Subcutaneous adipose tissue (tissue), 4 donors: ENCODE data around the gene STAT4. TPM values are rescaled to one million over a fixed set of nuclear protein-coding genes. Genes with fewer than 3 reads are reported as not detected.

Experiments
- CTCF ChIP-seq: fragments of 450-650 bp; IDR thresholded peaks from one replicate; pipeline ENCODE4 v1.5.1; 2016; ENCODE audit warnings: low read depth, mild to moderate bottlenecking, control low read depth, antibody characterized with exemption, moderate library complexity
- total RNA-seq, 4 donors: library from RNA; depleted of rRNA; stranded (reverse); fragments of >200 nt; gene quantifications; one replicate each; pipeline ENCODE4 v1.1.0, GENCODE V29; 2016

Gene STAT4
- total RNA-seq, 4 donors from 2014 or later = 4.4 to 14.7 (median 6.7) TPM

DNA sequence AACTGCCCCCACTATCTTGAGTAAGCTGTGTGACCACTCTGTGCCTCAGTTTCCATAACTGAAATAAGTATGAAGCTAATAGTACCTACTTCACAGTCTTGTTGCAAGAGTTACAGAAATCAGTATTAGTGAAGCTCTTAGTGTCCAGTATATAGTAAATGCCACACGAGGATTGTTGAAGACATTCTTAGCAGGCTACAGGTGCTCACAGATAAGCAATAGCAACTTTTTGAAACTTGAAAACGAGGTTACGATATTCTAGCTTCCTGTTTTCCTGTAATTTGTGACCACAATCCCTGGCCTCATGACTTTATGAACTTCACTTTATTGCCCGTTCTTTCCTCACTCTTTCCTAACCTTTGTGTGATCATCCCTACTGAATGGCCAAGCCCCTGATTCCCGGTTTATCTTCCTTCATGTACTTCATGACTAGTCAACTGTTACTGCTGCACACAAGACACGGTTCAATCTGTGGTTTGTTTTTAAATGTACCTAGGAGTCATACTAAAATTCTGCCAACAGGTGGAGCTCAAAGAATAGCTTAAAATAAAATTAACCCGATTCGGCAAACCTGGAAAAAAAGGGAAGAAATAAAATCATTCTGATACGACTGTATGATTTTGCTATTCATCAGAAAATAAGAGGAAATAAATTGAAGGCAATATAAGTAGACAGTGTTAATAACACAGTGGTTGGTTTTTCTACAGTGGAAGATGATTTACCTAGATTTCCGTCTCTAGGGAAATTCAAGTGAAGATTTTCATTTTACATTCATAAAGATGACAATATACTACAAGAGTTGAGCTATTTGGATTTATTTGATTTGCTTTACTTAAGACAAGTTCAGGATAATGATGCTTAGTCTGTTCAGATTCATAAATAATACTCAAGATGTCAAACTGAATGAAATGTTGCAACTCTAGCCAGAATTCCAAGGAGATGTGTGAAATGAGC is 98.7 kb downstream of the STAT4 start:
- TF ChIP-seq CTCF = no peak

- TF ChIP-seq CTCF = no peak
These were observed 99.6 kb downstream of the STAT4 start for GRCh38 chr2:191051177-191051576.

DNA sequence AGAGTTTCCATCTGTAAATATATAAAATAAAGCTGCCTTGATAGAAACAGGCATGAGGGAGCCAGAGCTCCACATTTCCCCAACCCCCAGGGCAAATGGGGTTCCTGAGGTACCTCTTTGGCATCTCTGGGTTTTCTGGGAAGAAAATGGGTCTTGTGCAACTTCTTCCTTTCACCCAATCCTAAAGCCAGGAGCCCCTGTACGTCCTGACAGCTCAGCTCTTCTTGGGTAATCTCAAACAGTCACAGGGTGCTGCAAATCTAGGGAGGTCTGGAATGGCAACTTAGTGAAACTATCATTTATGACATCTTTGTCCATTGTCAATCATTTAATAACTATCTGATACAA is 100.2 kb downstream of the STAT4 start:
- TF ChIP-seq CTCF = no peak

DNA sequence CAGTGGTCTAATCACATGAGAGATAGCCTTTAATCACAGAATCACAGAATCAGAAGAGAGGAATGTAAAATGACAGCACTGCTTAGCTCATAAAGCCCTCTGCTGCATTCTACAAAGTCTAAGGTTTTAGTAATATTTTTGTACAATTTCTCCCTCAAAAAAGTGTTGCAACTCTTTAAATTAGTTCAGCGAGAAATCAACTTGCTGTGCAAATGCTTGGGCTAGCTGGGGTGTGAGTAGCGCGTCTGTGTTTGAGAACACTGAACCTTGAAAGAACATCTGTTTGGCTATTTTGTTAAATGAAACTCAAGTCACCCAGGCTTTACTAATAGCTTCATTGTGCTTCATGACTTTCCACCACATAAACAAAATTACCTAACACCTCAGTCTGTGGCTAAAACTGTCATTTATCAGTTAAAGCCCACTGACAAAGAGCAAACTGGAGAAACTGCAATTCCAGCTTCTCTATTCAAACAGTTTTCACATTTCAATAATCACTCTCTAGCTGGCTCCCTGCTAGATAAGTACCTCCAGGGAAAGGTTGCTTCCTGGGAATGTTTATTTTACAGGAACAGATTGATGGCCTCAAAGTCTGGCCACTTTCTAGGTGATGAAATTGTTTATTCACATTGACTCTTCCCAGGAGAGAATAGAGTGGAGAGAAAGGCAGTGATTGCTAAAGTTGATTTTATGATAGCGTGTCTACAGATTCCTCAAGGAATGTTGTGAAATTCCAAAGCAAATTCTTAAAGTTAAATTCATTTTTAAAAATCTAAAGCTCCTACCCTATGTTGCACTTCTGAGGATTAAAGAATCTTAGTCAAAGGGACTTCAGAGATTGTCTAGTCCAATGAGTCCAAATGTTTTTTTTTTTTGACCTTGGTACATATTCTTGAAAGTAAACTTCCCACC is 100.8 kb downstream of the STAT4 start:
- no peak for TF ChIP-seq CTCF

GRCh38 chr2:191048073-191048472 is 102.7 kb downstream of the STAT4 start:
- no peak for TF ChIP-seq CTCF

DNA sequence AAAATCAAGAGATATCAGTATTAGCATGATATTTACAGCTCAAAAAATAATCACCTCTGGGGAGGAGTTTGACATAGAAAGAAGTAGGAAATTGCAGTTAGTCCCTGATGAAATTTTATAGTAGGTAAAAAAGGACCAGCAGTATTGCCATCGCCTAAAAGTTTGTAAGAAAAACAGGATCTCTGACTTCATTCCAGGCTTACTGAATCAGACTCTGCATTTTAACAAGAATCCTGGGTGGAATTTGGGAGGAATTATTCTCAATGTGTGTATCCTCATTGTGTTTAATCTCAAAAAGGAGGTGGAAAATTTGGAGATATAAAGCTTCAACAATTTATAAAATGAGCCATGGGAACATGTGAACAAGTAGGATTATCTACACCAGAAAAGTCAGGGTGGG is 105.7 kb downstream of the STAT4 start:
- no peak for TF ChIP-seq CTCF

DNA sequence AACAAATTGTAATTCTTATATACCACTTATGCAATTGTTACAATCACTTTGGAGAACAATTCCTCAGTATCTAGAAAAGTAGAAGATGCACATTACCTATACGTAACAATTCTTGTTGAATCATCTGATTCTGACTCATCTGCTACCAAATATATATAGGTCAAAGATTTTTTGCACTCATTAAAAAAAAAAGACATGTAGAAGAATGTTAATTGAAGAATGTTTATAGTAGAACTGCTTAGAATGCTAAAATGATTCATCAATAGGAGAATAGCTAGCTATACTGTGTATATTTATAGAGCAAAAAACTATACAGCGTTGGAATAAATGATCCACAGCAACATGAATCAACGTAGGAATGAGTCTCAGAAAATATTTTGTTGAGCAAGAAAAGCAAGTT is 107.4 kb downstream of the STAT4 start:
- no peak for TF ChIP-seq CTCF
